OCI-LY3 (cell line): ENCODE data around the gene CLEC14A.

ENCODE experiments used
- H2AFZ ChIP-seq: fragments of 200-600, 300-600 bp; shearing (Covaris generic); 2 replicates; pipeline ENCODE4 v1.6.0; 2014; ENCODE audit warnings: antibody characterized with exemption, low read depth, low read length
- H3K27ac ChIP-seq: fragments of 200-600, 300-600 bp; sonication (generic); 2 replicates; pipeline ENCODE4 v1.5.1; 2014; ENCODE audit warnings: mild to moderate bottlenecking, low read length, moderate library complexity, mixed read lengths
- H3K27me3 ChIP-seq: fragments of 200-600, 300-600 bp; sonication (generic); 2 replicates; pipeline ENCODE4 v1.6.1; 2014; ENCODE audit warnings: low read depth, low read length, mixed read lengths
- H3K36me3 ChIP-seq: fragments of 200-600, 300-600 bp; sonication (generic); replicated peaks from 2 replicates; pipeline ENCODE3; 2014; ENCODE audit warnings: low read depth, low read length, mixed read lengths
- H3K4me1 ChIP-seq: fragments of 300-600, 200-600 bp; sonication (generic); 2 replicates; pipeline ENCODE4 v1.6.1; 2014; ENCODE audit warnings: low read length, mixed read lengths
- H3K4me2 ChIP-seq: fragments of 200-600, 300-600 bp; sonication (generic); 2 replicates; pipeline ENCODE4 v1.6.1; 2014; ENCODE audit warnings: low read length, mixed read lengths
- H3K4me3 ChIP-seq: fragments of 300-600, 200-600 bp; sonication (generic); 2 replicates; pipeline ENCODE4 v1.5.1; 2014; ENCODE audit warnings: antibody characterized with exemption, mild to moderate bottlenecking, low read length, moderate library complexity
- H3K79me2 ChIP-seq: fragments of 300-600, 200-600 bp; shearing (Covaris generic); 2 replicates; pipeline ENCODE4 v1.6.1; 2014; ENCODE audit warnings: mild to moderate bottlenecking, low read length, mixed read lengths
- H3K9ac ChIP-seq: fragments of 300-600, 200-600 bp; shearing (Covaris generic); 2 replicates; pipeline ENCODE4 v1.6.0; 2014; ENCODE audit warnings: mild to moderate bottlenecking, low read length, moderate library complexity
- H3K9me3 ChIP-seq: fragments of 200-600, 300-600 bp; shearing (Covaris generic); 2 replicates; pipeline ENCODE4 v1.6.1; 2014; ENCODE audit warnings: low read length, mixed read lengths; ENCODE audit not compliant: insufficient read depth
- H4K20me1 ChIP-seq: fragments of 200-600, 300-600 bp; sonication (generic); 2 replicates; pipeline ENCODE4 v1.6.1; 2016; ENCODE audit warnings: low read length, mixed read lengths; ENCODE audit not compliant: insufficient read depth
- CTCF ChIP-seq: fragments of 200-600, 300-600 bp; sonication (generic); IDR thresholded peaks from 2 replicates; pipeline ENCODE4 v1.5.1; 2014; ENCODE audit warnings: antibody characterized with exemption, low read length, low read depth
- EZH2phosphoT487 ChIP-seq: fragments of 200-600 bp; shearing (Covaris generic); IDR thresholded peaks from 2 replicates; pipeline ENCODE4 v1.6.1; 2018; ENCODE audit warnings: antibody characterized with exemption, mixed run types, low read depth

The CLEC14A gene

DNA sequence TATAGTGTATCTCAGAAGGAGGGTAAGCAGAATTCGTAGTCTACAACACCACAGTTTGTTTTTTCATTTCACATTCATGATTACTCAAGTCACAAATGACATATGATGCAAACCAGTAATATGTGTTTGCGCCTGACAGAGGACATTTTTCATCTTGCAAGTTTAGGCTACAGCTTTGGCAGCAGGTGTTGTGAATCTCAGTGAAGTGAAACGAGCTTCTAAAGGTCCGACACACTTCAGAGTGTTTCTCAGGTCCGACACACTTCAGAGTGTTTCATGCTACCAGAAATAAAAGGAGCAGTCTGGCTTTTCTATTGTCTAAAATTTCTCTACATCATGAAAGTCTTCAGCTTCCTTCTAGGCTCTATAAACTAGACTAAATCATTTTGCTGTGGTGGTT is 22.7 kb downstream of the CLEC14A start:
- TF ChIP-seq EZH2phosphoT487: no peak
- TF ChIP-seq CTCF: no peak
- Histone ChIP-seq H3K4me1 (no peaks in the 10 kb centered on the region), H3K27me3 (no peaks in the 10 kb centered on the region), H3K36me3 (no peaks in the 10 kb centered on the region), H2AFZ (no peak overlapping the region), H3K27ac (no peak overlapping the region), H3K79me2 (no peaks in the 10 kb centered on the region), H3K4me3 (no peak overlapping the region), H3K9ac (no peak overlapping the region), H4K20me1 (no peaks in the 10 kb centered on the region), H3K9me3 (no peaks in the 10 kb centered on the region), H3K4me2 (no peak overlapping the region)

- Histone ChIP-seq H3K27me3 (no peaks in the 10 kb centered on the region), H3K4me1 (no peaks in the 10 kb centered on the region), H3K27ac (no peak overlapping the region), H3K4me3 (no peak overlapping the region), H3K36me3 (no peaks in the 10 kb centered on the region), H4K20me1 (no peaks in the 10 kb centered on the region), H3K9ac (no peak overlapping the region), H3K4me2 (no peak overlapping the region), H3K9me3 (no peaks in the 10 kb centered on the region), H2AFZ (no peak overlapping the region), H3K79me2 (no peaks in the 10 kb centered on the region)
- TF ChIP-seq CTCF (no peak), EZH2phosphoT487 (no peak)
Observed at GRCh38 chr14:38226366-38226765, 29.5 kb downstream of the CLEC14A start.

DNA sequence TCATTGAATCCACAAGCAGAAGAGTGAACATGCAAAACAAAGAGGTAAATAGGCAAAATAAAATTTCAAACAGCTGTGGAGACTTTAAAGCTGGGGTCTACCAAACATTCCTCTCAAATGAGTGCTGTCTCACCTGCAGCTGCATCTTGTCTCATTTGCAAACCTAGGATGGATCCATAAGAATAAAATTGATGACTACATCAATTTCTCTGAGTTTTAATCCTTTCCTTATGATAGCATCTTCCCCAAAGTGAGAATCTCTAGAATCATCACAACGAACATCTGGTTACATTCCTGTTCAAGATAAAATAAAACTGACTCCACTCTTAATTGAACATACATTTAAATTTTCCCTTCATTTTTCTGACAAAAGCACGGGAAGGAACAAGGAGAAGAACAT is 29.9 kb downstream of the CLEC14A start:
- H3K4me3 ChIP-seq: no peak overlapping the region
- no peak overlapping the region for H3K9ac ChIP-seq
- H3K4me1 ChIP-seq: no peaks in the 10 kb centered on the region
- no peaks in the 10 kb centered on the region for H3K9me3 ChIP-seq
- no peaks in the 10 kb centered on the region for H4K20me1 ChIP-seq
- TF ChIP-seq EZH2phosphoT487 (no peak), CTCF (no peak)
- no peak overlapping the region for H3K4me2 ChIP-seq
- no peaks in the 10 kb centered on the region for H3K36me3 ChIP-seq
- H3K79me2 ChIP-seq: no peaks in the 10 kb centered on the region
- no peak overlapping the region for H3K27ac ChIP-seq
- H3K27me3 ChIP-seq: no peaks in the 10 kb centered on the region
- H2AFZ ChIP-seq: no peak overlapping the region

DNA sequence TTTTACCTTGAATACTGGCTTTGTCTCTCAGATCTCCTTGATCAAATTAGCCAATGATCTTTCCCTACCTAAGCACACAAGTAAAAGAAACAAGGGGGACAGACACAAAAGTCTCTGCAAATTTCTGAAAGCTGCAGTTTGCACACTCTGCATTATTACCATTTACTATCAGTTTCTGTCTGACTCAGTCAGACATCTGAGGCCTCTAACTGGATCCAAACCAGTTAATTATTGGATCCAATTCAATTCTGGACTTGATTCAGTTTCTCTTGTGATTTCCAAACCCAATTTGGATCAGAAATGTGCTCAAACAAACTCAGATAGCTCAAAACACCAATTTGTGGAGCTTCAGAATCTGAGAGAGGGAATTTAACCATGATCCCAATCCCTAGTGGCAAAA is 31.6 kb downstream of the CLEC14A start:
- Histone ChIP-seq H3K27ac (no peak overlapping the region), H3K9me3 (no peaks in the 10 kb centered on the region), H3K4me3 (no peak overlapping the region), H3K4me2 (no peak overlapping the region), H2AFZ (no peak overlapping the region), H3K27me3 (no peaks in the 10 kb centered on the region), H3K4me1 (no peaks in the 10 kb centered on the region), H3K36me3 (no peaks in the 10 kb centered on the region), H3K79me2 (no peaks in the 10 kb centered on the region), H4K20me1 (no peaks in the 10 kb centered on the region), H3K9ac (no peak overlapping the region)
- no peak for TF ChIP-seq EZH2phosphoT487
- TF ChIP-seq CTCF: no peak
